Activated T-helper 17 cell treated with anti-CD3 and anti-CD28 coated beads, Interleukin-2, amount 50 U/mL, for 72 hours (primary cell): ENCODE results near the gene ORAI3. TPM values are rescaled to one million over a fixed set of nuclear protein-coding genes. Genes with fewer than 3 reads are reported as not detected.

Source experiments
- total RNA-seq, 2 donors: library from RNA; stranded (reverse); gene quantifications; one replicate each; pipeline ENCODE4 v1.2.3, GENCODE V29; 2022

ORAI3 gene
- total RNA-seq, 2 donors from 2014 or later = 12.4 to 25.8 TPM

Other genes starting within 250 kb of the ORAI3 start
- gene SRCAP, start 249.9 kb upstream of the ORAI3 start, total RNA-seq = 10 to 100 TPM; 63.6 to 86.7 TPM
- gene PHKG2, start 200.6 kb upstream of the ORAI3 start, total RNA-seq = 10 to 100 TPM; 30.0 to 43.3 TPM
- 1 to 10 TPM; 2.9 TPM for gene CFAP119, start 187.0 kb upstream of the ORAI3 start, total RNA-seq
- 10 to 100 TPM; 90.7 to 95.1 TPM for gene RNF40, start 186.7 kb upstream of the ORAI3 start, total RNA-seq
- gene ZNF629, start 161.9 kb upstream of the ORAI3 start, total RNA-seq = under 1 TPM; 0.28 to 0.48 TPM
- gene BCL7C, start 55.0 kb upstream of the ORAI3 start, total RNA-seq = 10 to 100 TPM; 34.1 to 39.3 TPM
- gene CTF1, start 52.5 kb upstream of the ORAI3 start, total RNA-seq = under 1 TPM; 0.15 to 0.26 TPM
- gene FBXL19, start 25.5 kb upstream of the ORAI3 start, total RNA-seq = 10 to 100 TPM; 32.2 to 40.7 TPM
- gene SETD1A, start 8.7 kb downstream of the ORAI3 start, total RNA-seq = 10 to 100 TPM; 27.5 to 33.7 TPM
- 1 to 10 TPM; 8.8 TPM for gene HSD3B7, start 36.1 kb downstream of the ORAI3 start, total RNA-seq
- under 1 TPM; 0.17 to 0.95 TPM for gene STX1B, start 61.6 kb downstream of the ORAI3 start, total RNA-seq
- 10 to 100 TPM; 49.4 to 76.9 TPM for gene STX4, start 84.5 kb downstream of the ORAI3 start, total RNA-seq
- gene ZNF668, start 125.2 kb downstream of the ORAI3 start, total RNA-seq = 10 to 100 TPM; 15.1 to 19.4 TPM
- gene ZNF646, start 125.4 kb downstream of the ORAI3 start, total RNA-seq = 10 to 100 TPM; 19.6 to 29.7 TPM
- 10 to 100 TPM in 1 of 2 donors, 1 to 10 TPM in 1; 4.5 to 17.3 TPM for gene PRSS53, start 139.9 kb downstream of the ORAI3 start, total RNA-seq
- 100 to 1,000 TPM in 1 of 2 donors, 10 to 100 TPM in 1; 75.3 to 107 TPM for gene VKORC1, start 145.7 kb downstream of the ORAI3 start, total RNA-seq
- 10 to 100 TPM; 48.6 to 98.3 TPM for gene BCKDK, start 159.3 kb downstream of the ORAI3 start, total RNA-seq
- 10 to 100 TPM; 49.7 to 50.2 TPM for gene KAT8, start 168.6 kb downstream of the ORAI3 start, total RNA-seq
- not detected for gene PRSS8, start 186.7 kb downstream of the ORAI3 start, total RNA-seq
- gene PRSS36, start 201.0 kb downstream of the ORAI3 start, total RNA-seq = 1 to 10 TPM; 1.1 TPM
- gene FUS, start 231.1 kb downstream of the ORAI3 start, total RNA-seq = 100 to 1,000 TPM; 425 to 686 TPM